ENCODE results near the gene TMC7.

Gene TMC7

DNA sequence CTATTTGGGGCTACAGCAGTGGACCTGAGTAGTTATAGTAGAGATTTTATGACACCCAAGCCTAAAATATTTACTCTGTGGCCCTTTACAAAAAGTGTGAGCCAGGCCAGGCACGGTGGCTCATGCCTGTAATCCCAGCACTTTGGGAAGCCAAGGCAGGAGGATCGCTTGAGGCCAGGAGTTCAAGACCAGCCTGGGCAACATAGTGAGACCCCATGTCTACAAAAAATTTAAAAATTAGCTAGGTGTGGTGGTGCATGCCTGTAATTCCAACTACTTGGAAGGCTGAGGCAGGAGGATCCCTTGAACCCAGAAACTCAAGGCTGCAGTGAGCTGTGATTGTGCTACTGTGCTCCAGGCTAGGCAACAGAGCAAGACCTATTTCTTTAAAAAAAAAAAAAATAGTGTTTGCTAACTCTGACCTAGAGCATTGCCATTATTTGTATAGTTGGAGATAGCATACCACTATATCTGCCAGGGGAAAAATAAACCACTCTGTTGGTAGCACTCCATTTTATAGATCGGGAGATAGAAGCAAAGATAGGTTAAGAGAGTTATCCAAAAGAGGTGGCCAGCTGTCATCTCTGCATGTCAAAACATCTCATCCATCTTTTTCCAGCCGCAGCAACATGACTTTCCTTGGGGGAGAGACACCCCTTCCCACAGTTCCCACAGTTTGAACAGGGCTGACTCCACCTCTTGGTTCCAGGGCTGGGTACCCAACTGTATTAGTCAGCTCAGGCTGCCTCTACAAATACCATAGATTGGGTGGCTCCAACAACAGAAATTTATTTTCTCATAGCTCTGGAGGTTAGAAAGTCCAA, 127.0 kb downstream of the TMC7 start (continued):
- TF ChIP-seq, protein P1, sequence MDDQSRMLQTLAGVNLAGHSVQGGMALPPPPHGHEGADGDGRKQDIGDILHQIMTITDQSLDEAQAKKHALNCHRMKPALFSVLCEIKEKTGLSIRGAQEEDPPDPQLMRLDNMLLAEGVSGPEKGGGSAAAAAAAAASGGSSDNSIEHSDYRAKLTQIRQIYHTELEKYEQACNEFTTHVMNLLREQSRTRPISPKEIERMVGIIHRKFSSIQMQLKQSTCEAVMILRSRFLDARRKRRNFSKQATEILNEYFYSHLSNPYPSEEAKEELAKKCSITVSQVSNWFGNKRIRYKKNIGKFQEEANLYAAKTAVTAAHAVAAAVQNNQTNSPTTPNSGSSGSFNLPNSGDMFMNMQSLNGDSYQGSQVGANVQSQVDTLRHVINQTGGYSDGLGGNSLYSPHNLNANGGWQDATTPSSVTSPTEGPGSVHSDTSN (CRISPR knock-in tag; IDR thresholded peaks at IDR 0.05): no peak
- TF ChIP-seq ZNF37A (tag by site-specific recombination; IDR thresholded peaks at IDR 0.05): no peak
- TF ChIP-seq KLF10 (tag by site-specific recombination; IDR thresholded peaks at IDR 0.05): no peak
- TF ChIP-seq ZNF521 (tag by site-specific recombination; IDR thresholded peaks at IDR 0.05): no peak
- TF ChIP-seq TCF7L2 (IDR thresholded peaks at IDR 0.05; ENCODE audit: borderline replicate concordance, low read depth, low read length): no peak

DNA sequence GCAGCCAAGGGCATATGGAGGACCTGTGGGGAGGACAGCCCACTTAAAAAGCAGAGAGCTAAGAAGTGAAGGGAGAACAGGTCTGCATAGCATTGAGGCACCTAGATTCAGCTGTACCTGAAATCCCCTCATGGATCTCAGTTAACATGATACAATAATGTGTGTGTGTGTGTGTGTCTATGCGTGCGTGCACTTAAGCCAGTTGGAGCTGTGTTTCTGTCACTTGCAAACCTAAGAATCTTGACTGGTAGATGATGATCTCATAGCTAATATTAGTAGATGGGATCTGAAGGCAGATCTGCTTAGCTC, 128.3 kb downstream of the TMC7 start:
- ChIA-PET POLR2A (interaction anchor here (0.6 to 2.8 kb wide), 3 partner anchors 20 to 177 kb away, joined by 3 to 16 read pairs (median 3); no protein-coding TSS in a partner anchor), CTCF (interaction anchor here (0.7 to 2.1 kb wide), 4 partner anchors 10 to 67 kb away, joined by 3 to 7 read pairs (median 4); no protein-coding TSS in a partner anchor)
- Histone ChIP-seq H3K27ac (ENCODE audit: extremely low read depth, low read depth, low read length) (no peak overlapping the region), H3K4me3 (ENCODE audit: low read depth, low read length) (no peak overlapping the region), H3K9me3 (ENCODE audit: control insufficient read depth, insufficient read depth, low read depth, low read length) (no peaks in the 10 kb centered on the region), H3K4me1 (ENCODE audit: control insufficient read depth, insufficient read depth, low read length) (no peaks in the 10 kb centered on the region; the same call in 1 of the 2 replicates), H3K36me3 (ENCODE audit: control insufficient read depth in 2 of 2, insufficient read depth in 1 of 2, low read length in 2 of 2) (peaks cover 0 to 16% of the 10 kb centered on the region in 2 experiments; a peak in 1 of 3 replicates)
- peak; percentile 56; the same call in 1 of the 2 replicates for TF ChIP-seq ZNF664 (tag by site-specific recombination; IDR thresholded peaks at IDR 0.05)
- TF ChIP-seq ZFP37 (tag by site-specific recombination; IDR thresholded peaks at IDR 0.05): no peak
- 0 out of 2 replicates have a peak, but pooled peaks have one; percentile 2 for TF ChIP-seq ZNF121 (tag by site-specific recombination; IDR thresholded peaks at IDR 0.05)
- TF ChIP-seq ZNF629 (tag by site-specific recombination; IDR thresholded peaks at IDR 0.05): 0 out of 2 replicates have a peak, but pooled peaks have one; percentile 38

All from HEK293 (cell line).